ENCODE results near the gene SPARC.

DNA sequence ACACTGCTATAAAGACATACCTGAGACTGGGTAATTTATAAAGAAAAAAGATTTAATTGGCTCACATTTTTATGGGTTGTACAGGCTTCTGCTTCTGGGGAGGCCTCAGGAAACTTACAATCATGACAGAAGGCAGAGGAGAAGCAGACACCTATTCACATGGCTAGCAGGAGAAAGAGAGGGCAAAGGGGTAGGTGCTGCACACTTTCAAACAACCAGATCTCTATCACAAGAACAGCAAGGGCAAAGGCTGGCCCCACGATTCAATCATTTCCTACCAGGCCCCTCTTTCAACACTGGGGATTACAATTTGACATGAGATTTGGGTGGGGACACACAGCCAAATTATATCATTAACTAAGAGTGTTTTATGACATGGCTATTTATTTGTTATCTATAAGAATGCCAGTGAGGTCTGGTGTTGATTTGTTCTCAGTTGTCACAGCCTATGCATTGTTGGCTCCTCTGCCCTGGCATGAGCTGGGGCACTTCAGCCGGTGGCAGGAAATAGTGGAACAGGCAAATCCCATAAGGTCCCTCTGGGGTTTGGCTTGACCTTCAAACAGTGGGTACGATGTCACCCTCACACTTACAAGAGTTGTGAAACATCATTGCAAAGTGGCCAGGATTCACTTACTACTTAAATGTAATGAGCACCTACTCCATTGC, 44.1 kb downstream of the SPARC start:
- TF ChIP-seq, protein P1, sequence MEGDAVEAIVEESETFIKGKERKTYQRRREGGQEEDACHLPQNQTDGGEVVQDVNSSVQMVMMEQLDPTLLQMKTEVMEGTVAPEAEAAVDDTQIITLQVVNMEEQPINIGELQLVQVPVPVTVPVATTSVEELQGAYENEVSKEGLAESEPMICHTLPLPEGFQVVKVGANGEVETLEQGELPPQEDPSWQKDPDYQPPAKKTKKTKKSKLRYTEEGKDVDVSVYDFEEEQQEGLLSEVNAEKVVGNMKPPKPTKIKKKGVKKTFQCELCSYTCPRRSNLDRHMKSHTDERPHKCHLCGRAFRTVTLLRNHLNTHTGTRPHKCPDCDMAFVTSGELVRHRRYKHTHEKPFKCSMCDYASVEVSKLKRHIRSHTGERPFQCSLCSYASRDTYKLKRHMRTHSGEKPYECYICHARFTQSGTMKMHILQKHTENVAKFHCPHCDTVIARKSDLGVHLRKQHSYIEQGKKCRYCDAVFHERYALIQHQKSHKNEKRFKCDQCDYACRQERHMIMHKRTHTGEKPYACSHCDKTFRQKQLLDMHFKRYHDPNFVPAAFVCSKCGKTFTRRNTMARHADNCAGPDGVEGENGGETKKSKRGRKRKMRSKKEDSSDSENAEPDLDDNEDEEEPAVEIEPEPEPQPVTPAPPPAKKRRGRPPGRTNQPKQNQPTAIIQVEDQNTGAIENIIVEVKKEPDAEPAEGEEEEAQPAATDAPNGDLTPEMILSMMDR (IDR thresholded peaks at IDR 0.05): no peak
- TF ChIP-seq POLR2A (IDR thresholded peaks at IDR 0.05): no peak

All from Peyer's patch (tissue), 4 donors.